Measurements from ENCODE around the gene TPCN2. TPM values are rescaled to one million over a fixed set of nuclear protein-coding genes. Genes with fewer than 3 reads are reported as not detected.

TPCN2 gene
- total RNA-seq, 1 donor from 2014 or later: 12.6 TPM

- Mint-ChIP-seq H3K4me1 (ENCODE audit: low read depth) (peaks cover 6% of the 10 kb centered on the region), H3K27ac (ENCODE audit: unreplicated experiment) (no peak overlapping the region), H3K27me3 (ENCODE audit: low read depth) (peaks cover 2% of the 10 kb centered on the region), H3K36me3 (ENCODE audit: low read depth) (no peaks in the 10 kb centered on the region), H3K9me3 (ENCODE audit: low read depth) (peaks cover 14% of the 10 kb centered on the region), H3K4me3 (ENCODE audit: unreplicated experiment) (no peak overlapping the region)
- peak; percentile 40 for DNase-seq (ENCODE audit: low spot score)
- TF ChIP-seq, protein P1, sequence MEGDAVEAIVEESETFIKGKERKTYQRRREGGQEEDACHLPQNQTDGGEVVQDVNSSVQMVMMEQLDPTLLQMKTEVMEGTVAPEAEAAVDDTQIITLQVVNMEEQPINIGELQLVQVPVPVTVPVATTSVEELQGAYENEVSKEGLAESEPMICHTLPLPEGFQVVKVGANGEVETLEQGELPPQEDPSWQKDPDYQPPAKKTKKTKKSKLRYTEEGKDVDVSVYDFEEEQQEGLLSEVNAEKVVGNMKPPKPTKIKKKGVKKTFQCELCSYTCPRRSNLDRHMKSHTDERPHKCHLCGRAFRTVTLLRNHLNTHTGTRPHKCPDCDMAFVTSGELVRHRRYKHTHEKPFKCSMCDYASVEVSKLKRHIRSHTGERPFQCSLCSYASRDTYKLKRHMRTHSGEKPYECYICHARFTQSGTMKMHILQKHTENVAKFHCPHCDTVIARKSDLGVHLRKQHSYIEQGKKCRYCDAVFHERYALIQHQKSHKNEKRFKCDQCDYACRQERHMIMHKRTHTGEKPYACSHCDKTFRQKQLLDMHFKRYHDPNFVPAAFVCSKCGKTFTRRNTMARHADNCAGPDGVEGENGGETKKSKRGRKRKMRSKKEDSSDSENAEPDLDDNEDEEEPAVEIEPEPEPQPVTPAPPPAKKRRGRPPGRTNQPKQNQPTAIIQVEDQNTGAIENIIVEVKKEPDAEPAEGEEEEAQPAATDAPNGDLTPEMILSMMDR (IDR thresholded peaks at IDR 0.05): no peak
Observed at GRCh38 chr11:69173331-69173730, 124.6 kb downstream of the TPCN2 start.

GRCh38 chr11:69173925-69174581, 125.3 kb downstream of the TPCN2 start:
- peaks cover 4% of the 10 kb centered on the region for H3K4me1 Mint-ChIP-seq (ENCODE audit: low read depth)
- no peaks in the 10 kb centered on the region for H3K36me3 Mint-ChIP-seq (ENCODE audit: low read depth)
- TF ChIP-seq, protein P1 (IDR thresholded peaks at IDR 0.05): no peak
- no peak overlapping the region for H3K27ac Mint-ChIP-seq (ENCODE audit: unreplicated experiment)
- peaks cover 4% of the 10 kb centered on the region for H3K27me3 Mint-ChIP-seq (ENCODE audit: low read depth)
- peak; percentile 40 for DNase-seq (ENCODE audit: low spot score)
- H3K4me3 Mint-ChIP-seq (ENCODE audit: unreplicated experiment): no peak overlapping the region
- peaks cover 14% of the 10 kb centered on the region for H3K9me3 Mint-ChIP-seq (ENCODE audit: low read depth)

DNA sequence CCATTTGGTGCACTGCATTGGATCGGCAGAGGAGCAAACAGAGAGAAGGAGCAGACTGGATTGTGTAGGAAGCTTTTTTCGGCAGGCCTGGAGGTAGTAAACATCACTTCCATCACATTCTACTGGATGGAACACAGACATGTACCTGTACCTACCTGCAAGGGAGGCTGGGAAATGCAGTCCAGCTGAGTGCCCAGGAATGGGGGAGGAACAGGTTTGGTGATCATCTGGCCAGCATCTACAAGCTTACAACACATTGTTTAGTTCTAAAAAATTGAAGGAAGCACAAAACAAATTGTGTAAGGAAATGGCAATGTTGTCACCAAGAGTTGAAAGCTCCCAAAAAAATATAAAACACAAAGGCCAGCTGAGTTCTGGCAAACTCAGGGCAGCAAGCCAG, 126.1 kb downstream of the TPCN2 start:
- H3K36me3 Mint-ChIP-seq (ENCODE audit: low read depth): no peaks in the 10 kb centered on the region
- TF ChIP-seq, protein P1 (IDR thresholded peaks at IDR 0.05): no peak
- H3K9me3 Mint-ChIP-seq (ENCODE audit: low read depth): peaks cover 14% of the 10 kb centered on the region
- peak; percentile 15 for DNase-seq (ENCODE audit: low spot score)
- no peak overlapping the region for H3K27ac Mint-ChIP-seq (ENCODE audit: unreplicated experiment)
- H3K4me1 Mint-ChIP-seq (ENCODE audit: low read depth): peaks cover 4% of the 10 kb centered on the region
- H3K27me3 Mint-ChIP-seq (ENCODE audit: low read depth): peaks cover 4% of the 10 kb centered on the region
- H3K4me3 Mint-ChIP-seq (ENCODE audit: unreplicated experiment): no peak overlapping the region

DNA sequence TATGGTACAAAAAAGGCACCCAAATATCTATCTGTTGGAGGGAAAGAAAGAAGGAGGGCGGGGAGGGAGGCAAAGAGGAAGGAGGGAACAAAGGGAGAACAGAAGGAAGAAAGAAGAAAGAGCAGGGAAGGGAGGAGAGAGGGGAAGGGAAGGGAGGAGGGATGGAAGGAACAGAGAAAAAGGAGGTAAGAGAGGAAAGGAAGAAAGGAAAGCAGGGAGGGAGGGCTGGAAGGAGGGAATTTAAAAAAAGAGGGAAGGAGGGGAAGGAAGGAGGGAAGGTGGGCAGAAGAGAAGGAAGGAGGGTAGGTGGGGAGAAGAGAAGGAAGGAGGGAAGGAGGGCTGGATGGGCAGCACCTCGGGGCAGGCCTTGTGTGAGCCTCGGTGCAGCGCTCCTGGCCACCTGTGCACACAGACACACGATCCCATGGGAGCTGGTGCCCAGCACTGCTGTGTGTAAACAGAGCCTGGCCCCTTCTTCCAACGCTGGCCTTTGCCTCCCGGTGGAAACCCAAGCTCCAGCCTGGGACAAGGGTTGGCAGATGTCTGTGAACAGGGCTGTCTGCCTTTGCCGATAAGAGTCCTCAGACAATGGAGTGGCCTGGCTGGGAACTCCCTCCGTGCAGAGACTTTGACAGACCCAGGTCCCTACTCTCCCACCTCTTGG, 130.2 kb downstream of the TPCN2 start:
- H3K4me1 Mint-ChIP-seq (ENCODE audit: low read depth): peaks cover 4% of the 10 kb centered on the region
- peaks cover 17% of the 10 kb centered on the region for H3K9me3 Mint-ChIP-seq (ENCODE audit: low read depth)
- H3K36me3 Mint-ChIP-seq (ENCODE audit: low read depth): peaks cover 5% of the 10 kb centered on the region
- peak; percentile 72 for DNase-seq (ENCODE audit: low spot score)
- H3K27ac Mint-ChIP-seq (ENCODE audit: unreplicated experiment): no peak overlapping the region
- TF ChIP-seq, protein P1 (IDR thresholded peaks at IDR 0.05): no peak
- peaks cover 7% of the 10 kb centered on the region for H3K27me3 Mint-ChIP-seq (ENCODE audit: low read depth)
- H3K4me3 Mint-ChIP-seq (ENCODE audit: unreplicated experiment): no peak overlapping the region

DNA sequence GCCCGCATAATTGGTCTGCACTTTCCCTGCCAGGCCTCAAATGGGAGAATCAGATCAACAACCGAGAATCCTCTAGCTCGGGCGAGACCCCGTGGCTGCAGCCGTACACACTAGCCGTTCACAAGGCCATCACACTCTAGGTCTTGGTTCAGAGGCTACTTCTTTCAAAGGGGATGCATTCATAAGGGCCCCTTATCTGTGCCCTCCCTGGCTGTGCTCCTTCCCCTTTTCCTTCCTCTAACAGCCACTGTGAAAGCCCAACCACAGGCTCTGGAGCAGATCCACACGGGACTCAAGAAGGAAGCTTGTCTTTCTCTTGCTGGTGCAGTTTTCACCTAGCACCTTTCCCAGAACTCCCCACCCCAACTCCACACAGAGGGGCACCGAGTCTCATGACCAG, 131.5 kb downstream of the TPCN2 start:
- Mint-ChIP-seq H3K4me1 (ENCODE audit: low read depth) (no peaks in the 10 kb centered on the region), H3K36me3 (ENCODE audit: low read depth) (peaks cover 5% of the 10 kb centered on the region), H3K27me3 (ENCODE audit: low read depth) (peaks cover 7% of the 10 kb centered on the region), H3K9me3 (ENCODE audit: low read depth) (peaks cover 9% of the 10 kb centered on the region), H3K27ac (ENCODE audit: unreplicated experiment) (no peak overlapping the region), H3K4me3 (ENCODE audit: unreplicated experiment) (no peak overlapping the region)
- TF ChIP-seq, protein P1 (IDR thresholded peaks at IDR 0.05): no peak
- DNase-seq (ENCODE audit: low spot score): peak; percentile 39
